GM19193 (cell line): ENCODE measurements around the gene TARS1.

Experiments
- POLR2A ChIP-seq: IDR thresholded peaks from 4 replicates; pipeline ENCODE4 v1.6.1; 2011; ENCODE audit not compliant: insufficient read depth, insufficient read length; ENCODE audit errors: extremely low read depth

Gene TARS1

DNA sequence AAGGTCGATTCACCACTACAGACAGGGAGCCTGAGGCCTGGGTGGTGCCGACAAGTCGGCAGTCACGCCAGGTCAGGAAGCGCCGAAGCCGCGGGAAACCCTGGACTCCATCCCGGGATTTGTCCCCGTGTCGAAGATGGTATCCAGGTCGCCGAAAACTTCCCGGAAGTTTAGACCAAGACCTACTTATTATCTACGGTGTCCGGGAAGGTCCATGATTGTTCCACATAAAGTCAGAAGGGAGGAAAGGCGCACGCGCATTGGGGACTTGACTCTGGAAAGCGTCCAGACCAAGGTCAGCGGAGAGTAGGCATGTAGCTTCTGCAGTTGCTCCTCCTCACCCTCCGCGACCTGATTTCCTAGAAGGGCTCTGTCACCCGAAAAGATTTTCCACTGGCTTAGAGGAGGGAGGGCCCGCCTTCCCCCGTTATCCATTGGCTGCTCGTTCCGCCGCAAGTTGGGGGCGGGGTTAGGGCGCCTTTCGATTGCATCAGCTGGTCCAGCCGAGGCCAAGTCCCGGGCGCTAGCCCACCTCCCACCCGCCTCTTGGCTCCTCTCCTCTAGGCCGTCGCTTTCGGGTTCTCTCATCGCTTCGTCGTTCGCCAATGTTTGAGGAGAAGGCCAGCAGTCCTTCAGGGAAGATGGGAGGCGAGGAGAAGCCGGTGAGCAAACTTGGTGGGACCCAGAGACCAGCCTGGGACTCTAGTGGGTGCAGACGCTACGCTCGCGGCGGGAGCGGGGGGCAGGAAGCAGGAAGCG, at the start of gene TARS1:
Gene TARS1, plus strand, starts transcription at position 484 of the 759 bp plus-strand sequence. Its CDS starts 122 bp downstream, at position 606.
- TF ChIP-seq POLR2A, result peak; percentile 84

DNA sequence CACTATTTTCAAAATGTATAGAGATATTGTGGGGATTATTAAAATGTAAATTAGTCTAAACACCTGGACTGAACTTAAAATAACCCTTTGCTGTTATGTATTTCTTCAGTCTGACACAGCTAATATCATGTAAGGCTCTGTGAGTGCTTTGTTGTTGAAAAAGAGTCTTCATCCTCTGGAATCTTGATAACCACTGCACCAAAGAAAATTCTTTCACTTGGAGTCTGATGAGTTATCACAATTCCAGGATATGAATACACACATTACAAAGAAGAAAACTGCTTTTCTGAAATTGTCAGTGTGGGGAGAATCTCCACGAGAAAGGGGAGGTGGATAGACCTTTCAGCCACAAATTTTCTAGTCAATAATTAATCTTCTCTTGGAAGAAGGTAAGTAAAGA, 42.3 kb upstream of the TARS1 start:
- TF ChIP-seq POLR2A, result no peak

DNA sequence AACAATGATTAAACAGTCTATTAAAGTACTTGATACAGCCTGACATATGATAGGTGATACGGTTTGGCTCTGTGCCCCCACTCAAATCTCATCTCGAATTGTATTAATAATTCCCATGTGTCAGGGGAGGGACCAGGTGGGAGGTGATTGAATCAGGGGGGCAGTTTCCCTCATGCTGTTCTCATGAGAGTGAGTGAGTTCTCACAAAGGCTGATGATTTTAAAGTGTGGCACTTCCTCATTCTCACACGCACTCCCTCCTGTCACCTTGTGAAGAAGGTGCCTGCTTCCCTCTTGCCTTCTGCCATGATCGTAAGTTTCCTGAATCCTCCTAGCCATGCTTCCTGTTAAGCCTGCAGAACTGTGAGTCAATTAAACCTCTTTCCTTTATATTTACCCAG, 40.1 kb upstream of the TARS1 start:
- TF ChIP-seq POLR2A, result no peak

DNA sequence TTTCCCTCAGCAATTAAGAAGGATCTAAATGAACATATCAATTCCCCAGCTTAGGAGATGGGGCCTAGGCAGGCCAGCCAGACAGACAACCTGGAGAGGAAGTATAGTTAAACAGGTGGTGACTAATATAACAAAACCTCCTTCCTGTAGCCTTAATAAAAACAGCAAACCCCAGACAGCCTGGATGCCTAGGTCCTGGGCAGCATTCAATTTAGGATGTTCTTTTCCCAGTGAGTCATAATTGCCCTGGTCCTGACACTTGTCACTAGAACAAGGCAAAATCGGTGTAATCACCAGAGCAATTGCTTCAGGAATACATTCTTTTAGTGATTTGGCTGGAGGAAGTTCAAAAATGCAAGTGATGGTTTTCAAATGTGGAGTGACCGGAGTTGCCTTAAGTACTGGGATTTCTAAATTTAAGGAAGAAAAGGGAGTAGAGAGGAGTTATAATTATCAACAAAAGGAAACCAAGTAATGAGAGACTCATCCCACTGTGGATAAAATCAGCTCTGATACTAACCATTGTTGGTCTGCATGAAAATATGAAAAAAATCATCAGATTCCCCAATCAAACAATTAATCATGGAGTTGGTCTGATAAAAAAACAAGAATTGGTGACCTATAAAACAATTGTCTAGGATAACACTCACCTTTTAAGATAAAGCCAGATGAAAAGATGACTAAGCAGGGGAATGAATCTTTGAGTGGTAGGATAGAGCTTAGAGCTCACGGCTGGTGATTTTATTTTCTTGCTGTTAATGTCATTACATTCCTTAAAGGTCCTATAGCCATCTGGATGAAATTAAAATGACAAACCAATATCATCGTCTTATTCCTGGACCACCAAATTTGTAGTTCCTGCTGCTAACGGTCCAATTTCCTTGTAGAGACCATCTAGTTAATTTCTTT, 39.0 kb upstream of the TARS1 start:
- TF ChIP-seq POLR2A, result no peak

DNA sequence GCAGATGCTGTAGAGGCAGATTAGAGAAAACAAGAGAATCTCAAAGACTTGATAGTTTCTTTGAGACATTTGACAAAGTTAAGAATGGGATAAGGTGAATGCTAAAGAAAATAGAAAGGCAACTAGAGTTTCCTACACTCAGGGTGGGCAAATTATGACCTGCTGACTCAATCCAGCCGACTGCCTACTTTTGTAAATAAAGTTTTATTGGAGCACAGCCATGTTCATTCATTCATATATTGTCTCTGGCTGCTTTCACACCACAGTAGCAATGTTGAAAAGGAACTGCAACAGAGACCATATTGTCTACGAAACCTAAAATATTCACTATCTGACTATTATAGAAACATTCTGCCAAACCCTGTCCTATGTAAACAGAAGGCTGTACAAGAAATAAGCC, 37.6 kb upstream of the TARS1 start:
- TF ChIP-seq POLR2A, result no peak

DNA sequence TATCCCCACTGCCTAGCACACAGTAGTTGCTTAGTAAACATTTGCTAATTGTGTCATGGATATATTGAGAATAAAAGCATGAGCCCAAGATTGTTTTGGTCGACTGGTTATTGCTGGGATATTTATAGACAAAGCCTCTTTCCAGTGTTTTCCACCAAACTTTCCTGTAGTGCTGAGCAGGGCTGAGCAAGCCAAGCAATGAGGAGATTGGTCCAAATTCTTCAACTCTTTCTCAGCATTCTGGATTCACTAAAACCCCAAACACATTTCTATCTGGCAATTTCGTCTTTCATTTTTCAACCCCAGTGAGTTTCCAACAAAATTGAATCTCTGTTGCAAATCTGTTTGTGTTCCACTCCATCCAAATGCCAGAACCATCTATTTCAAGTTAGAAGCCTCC, 31.9 kb upstream of the TARS1 start:
- no peak for TF ChIP-seq POLR2A

DNA sequence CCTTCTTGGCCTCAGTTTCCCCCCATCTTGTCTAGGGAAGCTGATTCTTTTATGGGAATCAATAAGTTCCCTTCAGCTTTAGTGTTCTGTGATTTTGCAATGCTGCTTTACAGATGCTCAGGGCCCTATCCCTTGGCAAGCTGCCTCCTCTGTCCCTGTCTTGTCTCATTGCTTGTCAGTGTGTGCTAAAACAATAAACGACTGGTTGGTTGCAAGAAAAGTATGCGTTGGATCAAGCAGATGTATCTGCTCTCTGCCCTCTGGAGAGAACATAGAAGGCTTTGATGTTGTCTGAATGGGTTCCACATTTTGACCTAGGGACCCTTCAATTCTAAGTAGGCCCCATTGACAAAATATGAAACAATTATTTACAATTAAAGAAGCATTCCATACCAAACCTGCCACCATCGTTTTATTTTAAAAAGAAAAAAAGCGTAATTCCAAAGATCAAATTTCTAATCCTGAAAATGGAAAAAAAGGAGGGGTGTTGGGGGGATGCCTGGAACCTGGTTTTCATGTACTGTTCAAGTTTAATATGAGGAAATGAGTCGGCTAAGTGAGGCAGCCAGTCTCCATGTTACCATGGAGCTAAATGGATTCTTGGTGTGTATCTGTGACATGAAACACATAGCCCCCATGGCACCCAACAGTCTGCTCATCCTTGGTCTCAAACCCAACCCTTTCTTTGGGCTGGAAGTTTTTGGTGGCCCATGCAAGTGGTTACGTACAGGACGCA, 31.2 kb upstream of the TARS1 start:
- no peak for TF ChIP-seq POLR2A

DNA sequence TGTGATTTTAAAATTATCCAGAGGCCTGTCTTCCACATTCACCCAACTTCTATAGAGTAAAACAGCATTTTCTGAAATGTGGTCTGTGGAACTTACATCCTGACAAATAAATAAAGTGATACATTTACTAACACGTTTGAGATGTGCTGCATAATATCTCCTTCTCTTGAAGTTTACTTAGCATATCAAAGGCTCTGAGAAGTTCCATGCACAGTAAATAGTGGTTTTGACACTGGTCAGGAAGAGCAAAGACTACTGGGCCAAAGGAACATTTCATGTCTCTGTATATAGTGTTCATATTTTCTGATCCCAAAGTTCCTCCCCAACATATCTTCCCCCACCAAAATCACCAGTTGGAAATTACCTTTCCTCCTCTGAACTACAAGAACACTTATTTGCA, 30.5 kb upstream of the TARS1 start:
- TF ChIP-seq POLR2A, result no peak

DNA sequence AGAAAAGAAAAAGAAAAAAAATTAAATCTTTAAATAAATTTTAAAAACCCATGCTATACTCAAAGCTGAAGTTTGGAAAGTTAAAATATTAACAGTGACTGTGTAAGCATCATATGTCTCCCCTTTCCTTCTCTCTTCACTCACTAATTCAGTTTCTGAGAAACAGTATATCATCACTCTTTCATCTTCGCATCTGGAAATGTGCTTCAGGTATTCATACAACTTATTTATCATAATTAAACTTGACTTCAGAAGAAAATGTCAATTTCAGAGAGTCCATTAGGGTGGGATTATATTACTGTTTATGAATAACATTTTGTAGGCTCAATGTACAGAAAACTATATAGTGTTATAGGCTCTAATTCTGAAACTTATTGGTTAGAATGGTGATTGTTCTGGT, 29.3 kb upstream of the TARS1 start:
- TF ChIP-seq POLR2A, result no peak

DNA sequence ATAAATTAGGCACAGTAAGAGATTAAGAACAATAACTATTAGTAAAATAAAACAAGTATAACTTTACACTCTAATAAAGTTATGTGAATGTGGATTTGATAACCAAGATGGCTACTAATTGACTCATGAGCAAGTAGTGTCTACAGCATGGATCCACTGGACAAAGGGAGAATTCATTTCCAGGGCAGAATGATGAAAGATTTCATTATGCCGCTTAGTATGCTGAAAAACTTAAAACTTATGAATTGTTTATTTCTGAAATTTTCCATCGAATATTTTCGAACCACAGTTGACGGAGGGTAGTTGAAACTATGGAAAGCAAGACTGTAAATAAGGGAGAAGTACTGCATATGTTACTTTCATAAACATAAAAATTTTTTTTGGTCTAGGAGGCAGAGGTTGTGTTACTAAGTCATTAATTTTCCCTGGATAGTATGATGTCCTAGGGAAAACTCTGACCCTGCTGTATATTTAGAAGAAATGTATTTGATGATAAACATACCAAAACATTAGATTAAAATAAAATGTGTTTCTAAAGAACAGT, 24.9 kb upstream of the TARS1 start:
- TF ChIP-seq POLR2A, result no peak

DNA sequence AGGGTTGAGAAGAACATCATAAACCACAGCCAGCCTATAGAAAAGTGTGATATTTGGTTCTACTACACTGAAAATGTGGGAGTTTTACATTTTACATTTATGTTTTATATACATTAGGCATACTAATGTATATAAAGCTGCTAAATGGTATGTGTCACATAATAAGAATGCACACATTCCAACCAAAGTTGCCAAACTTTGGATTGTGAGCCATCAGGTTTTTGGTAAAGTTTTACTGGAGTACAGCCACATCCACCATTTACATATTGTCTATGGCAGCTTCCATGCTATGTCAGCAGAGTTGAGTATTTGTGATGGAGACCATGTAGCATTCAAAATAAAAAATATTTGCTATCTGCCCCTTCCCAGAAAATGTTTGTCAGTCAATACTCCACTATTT, 23.1 kb upstream of the TARS1 start:
- TF ChIP-seq POLR2A, result no peak

DNA sequence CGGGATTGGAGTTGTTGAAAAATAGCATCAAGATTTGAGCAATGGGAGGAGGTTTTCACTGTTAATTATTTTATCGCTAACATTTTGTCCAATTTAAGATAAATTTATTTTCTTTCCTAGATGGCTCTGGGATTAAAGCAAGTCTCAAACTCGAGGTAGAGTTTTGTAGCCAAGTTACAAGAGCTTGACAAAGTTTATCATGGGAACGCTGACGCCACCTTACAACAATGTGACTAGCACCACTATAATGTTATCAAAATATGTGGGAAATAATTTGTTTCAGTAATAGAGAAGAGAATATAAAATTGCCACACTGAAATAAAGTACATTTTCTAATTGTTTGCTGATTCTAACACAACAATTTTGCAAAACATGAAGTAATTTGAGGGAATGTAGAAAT, 19.8 kb upstream of the TARS1 start:
- TF ChIP-seq POLR2A, result no peak

DNA sequence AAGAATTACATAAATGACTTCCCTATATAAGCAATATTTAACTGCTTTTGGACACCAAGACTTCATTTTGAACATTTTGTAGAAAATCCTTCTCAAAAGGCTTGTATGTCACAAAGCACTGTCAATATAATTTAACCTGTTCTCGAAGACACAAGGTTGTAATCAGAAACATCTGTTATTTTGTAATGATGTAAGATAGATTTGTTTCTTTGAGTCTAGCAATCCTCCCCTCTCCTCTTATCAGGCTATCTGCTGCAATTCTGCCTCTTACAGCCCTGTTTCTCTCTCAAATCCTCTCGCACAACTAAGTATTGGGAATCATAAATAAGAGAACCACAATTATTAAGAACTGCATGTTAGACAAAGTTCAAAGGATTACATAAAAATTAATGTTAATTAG, 18.6 kb upstream of the TARS1 start:
- no peak for TF ChIP-seq POLR2A

DNA sequence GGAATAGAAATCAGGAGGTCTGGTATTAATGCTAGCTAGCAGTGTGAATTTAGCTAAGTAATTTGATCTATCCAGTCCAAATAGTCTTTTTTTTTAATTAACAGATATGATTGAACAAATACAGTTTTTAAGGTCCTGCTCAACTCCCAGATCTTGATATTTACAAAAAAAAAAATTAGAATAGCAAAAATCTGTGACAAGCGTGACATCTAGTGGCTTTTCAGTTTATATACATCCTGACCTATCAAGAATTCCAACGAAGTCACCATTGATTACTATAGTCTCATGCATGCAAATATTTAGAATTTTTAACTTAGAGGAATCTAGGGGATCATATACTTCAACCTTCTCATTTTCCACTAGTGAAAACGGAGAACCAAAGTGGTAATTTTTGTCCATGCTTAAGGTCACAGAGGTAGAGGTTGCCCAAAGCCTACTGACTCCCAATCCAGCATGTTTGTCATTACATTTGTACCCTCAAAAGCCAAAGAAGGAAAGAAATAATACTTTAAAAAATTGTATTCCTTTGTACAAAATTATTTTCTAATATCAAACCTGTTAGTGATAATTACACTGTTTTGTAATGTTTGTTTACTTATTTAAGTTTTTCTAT, 17.6 kb upstream of the TARS1 start:
- TF ChIP-seq POLR2A, result no peak
